Heart left ventricle (tissue), 13 donors: ENCODE results near the gene CCL8.

ENCODE experiments used
- CTCF ChIP-seq, 12 donors: fragments of 200-600 bp; sonication (generic) in 4 of 12; IDR thresholded peaks; one replicate each; pipeline versions ENCODE4 v1.5.0 to v1.8.0; 2018 to 2022; ENCODE audit warnings: antibody characterized with exemption in 12 of 12, mild to moderate bottlenecking in 5 of 12
- POLR2A ChIP-seq, 2 donors: fragments of 450-650 bp; IDR thresholded peaks; one replicate each; pipeline ENCODE4 v1.6.1; 2017; ENCODE audit warnings: antibody characterized with exemption in 2 of 2, mild to moderate bottlenecking in 2 of 2, moderate library complexity in 2 of 2
- donor health status: ischemic (EF 13 %, LVEDD 7.1; RV severe dilation, severe dysfunction).
- donor health status: DM: no; HTN: yes; CAD: no.
- donor health status: DM: no; HTN: no; CAD: no.
- donor health status: ischemic (EF 25% LVEDD 6.9; RV normal size, moderate dysfunction).
- donor health status: ischemic (EF 25% LVEDD 5.7; RV mildly dilated, moderate dysfunction).
- donor health status: ischemic (EF 35%, LVEDD 5.7; RV mildly dilated, moderate dysfunction).
- donor health status: nonischemic (EF 11% LVEDD 7.7; RV severe dilation, severe dysfunction).
- donor health status: DM: yes; HTN: yes; CAD: no.
- donor health status: PGD.
- donor health status: ischemic (EF 29% LVEDD 5.4; RV normal size, mild dysfunction).
- donor health status: nonischemic (EF 23%, LVEDD 6.1; RV moderate dilation, normal function).

GRCh38 chr17:34299956-34300577 lies 19.2 kb upstream of the CCL8 start:
- no peak for TF ChIP-seq POLR2A (IDR thresholded peaks at IDR 0.05)
- TF ChIP-seq CTCF (IDR thresholded peaks at IDR 0.05), result no peak
